GM18519 (cell line): ENCODE measurements around the gene RAI1.
A peak's percentile ranks its signal among the peaks of the same experiment; 100 is the strongest.

ENCODE experiments used
- ATAC-seq: cut with Tn5 transposase; IDR thresholded peaks from one replicate; pipeline ENCODE4 v1.9.1; 2021; ENCODE audit warnings: mild to moderate bottlenecking, moderate library complexity; ENCODE audit not compliant: unreplicated experiment, low FRiP score

Gene RAI1

GRCh38 chr17:17822189-17822588 lies 140.9 kb downstream of the RAI1 start:
- no peak for ATAC-seq

- ATAC-seq = no peak
Observed at GRCh38 chr17:17822616-17823015, 141.4 kb downstream of the RAI1 start.

GRCh38 chr17:17823433-17824118 lies 142.3 kb downstream of the RAI1 start:
- peak; percentile 42 for ATAC-seq

GRCh38 chr17:17824119-17824782 lies 143.0 kb downstream of the RAI1 start:
- ATAC-seq = no peak

- no peak for ATAC-seq
Observed at GRCh38 chr17:17824783-17825614, 143.7 kb downstream of the RAI1 start.

GRCh38 chr17:17826342-17826713 lies 145.1 kb downstream of the RAI1 start:
- no peak for ATAC-seq

GRCh38 chr17:17826942-17827785 lies 145.9 kb downstream of the RAI1 start:
- ATAC-seq = no peak

- ATAC-seq = no peak
Observed at GRCh38 chr17:17827826-17828621, 146.8 kb downstream of the RAI1 start.

GRCh38 chr17:17830269-17830567 lies 149.0 kb downstream of the RAI1 start:
- ATAC-seq = no peak

GRCh38 chr17:17830740-17831207 lies 149.5 kb downstream of the RAI1 start:
- no peak for ATAC-seq

- no peak for ATAC-seq
Observed at GRCh38 chr17:17831208-17832031, 150.2 kb downstream of the RAI1 start.

GRCh38 chr17:17832032-17832363 lies 150.7 kb downstream of the RAI1 start:
- no peak for ATAC-seq

- ATAC-seq = no peak
Observed at GRCh38 chr17:17833658-17834357, 152.6 kb downstream of the RAI1 start.

- no peak for ATAC-seq
Observed at GRCh38 chr17:17834974-17835373, 153.7 kb downstream of the RAI1 start.

- no peak for ATAC-seq
Observed at GRCh38 chr17:17835415-17836249, 154.4 kb downstream of the RAI1 start.

- peak; percentile 48 for ATAC-seq
Observed at GRCh38 chr17:17836250-17836817, 155.1 kb downstream of the RAI1 start.

- ATAC-seq = peak; percentile 13
Observed at GRCh38 chr17:17836818-17837379, 155.6 kb downstream of the RAI1 start, which contains the start of gene SREBF1. Gene SREBF1 (minus strand): TSS chr17:17836986. CDS start chr17:17836817, 169 bp downstream.
